Ectodermal cell (in vitro differentiated cells): ENCODE data around the gene FA2H. TPM values are rescaled to one million over a fixed set of nuclear protein-coding genes. Genes with fewer than 3 reads are reported as not detected.
A peak's percentile ranks its signal among the peaks of the same experiment; 100 is the strongest.
"Not testable (repeated sequence)": the region's sequence is repeated elsewhere in the genome, so short reads cannot be mapped to it uniquely, and the experiment has no call there.

Experiments
- H3K27ac ChIP-seq: 2 replicates; pipeline ENCODE4 v1.7.0; 2013; ENCODE audit warnings: mild to moderate bottlenecking, low read depth, low read length; ENCODE audit not compliant: insufficient read depth, poor library complexity, severe bottlenecking
- H3K27me3 ChIP-seq: 2 replicates; pipeline ENCODE4 v1.7.0; 2013; ENCODE audit warnings: mild to moderate bottlenecking, low read length; ENCODE audit not compliant: insufficient read depth, control insufficient read depth, poor library complexity, severe bottlenecking
- H3K36me3 ChIP-seq: one replicate; pipeline ENCODE4 v1.7.0; 2013; ENCODE audit warnings: low read length; ENCODE audit not compliant: control insufficient read depth, insufficient read depth
- H3K4me1 ChIP-seq: one replicate; pipeline ENCODE4 v1.7.0; 2013; ENCODE audit warnings: low read length; ENCODE audit not compliant: control insufficient read depth, insufficient read depth
- H3K4me3 ChIP-seq: 2 replicates; pipeline ENCODE4 v1.7.0; 2013; ENCODE audit warnings: low read depth, low read length, control low read depth; ENCODE audit not compliant: insufficient read depth
- H3K9me3 ChIP-seq: 2 replicates; pipeline ENCODE4 v1.7.0; 2013; ENCODE audit warnings: mild to moderate bottlenecking, low read length, moderate library complexity; ENCODE audit not compliant: control insufficient read depth
- WGBS, 2 experiments: methylation state at CpG; one replicate each; pipeline ENCODE4 v1.1.7; 2013; ENCODE audit warnings: missing lambda C conversion rate in 2 of 2; 5-methylcytosine and 5-hydroxymethylcytosine counted together
- polyA plus RNA-seq, 4 experiments: library from polyadenylated mRNA; stranded (reverse); fragments of 50-300 nt; gene quantifications; one replicate each; pipeline ENCODE4 v1.2.3, GENCODE V29; 2013

Gene FA2H
- 0.80 TPM for polyA plus RNA-seq (2013, experiment 1 of 4)
- polyA plus RNA-seq (2013, experiment 2 of 4) = 0.71 TPM
- polyA plus RNA-seq (2013, experiment 3 of 4) = 0.27 TPM
- polyA plus RNA-seq (2013, experiment 4 of 4) = 0.45 TPM

- Histone ChIP-seq H3K4me1 (peaks cover 6% of the 10 kb centered on the region), H3K27ac (no peak within 1 kb of the TSS), H3K9me3 (no peaks in the 10 kb centered on the region), H3K27me3 (peaks cover 50% of the 10 kb centered on the region), H3K36me3 (no peaks in the 10 kb centered on the region), H3K4me3 (peak within 1 kb of the TSS; percentile 38)
- 1% methylated on average over 94 of the region's 94 CpGs for WGBS, 2 experiments
Observed at GRCh38 chr16:74774223-74775139, at the start of gene FA2H. FA2H (minus strand) TSS chr16:74774820; CDS start chr16:74774755, 65 bp downstream.

DNA sequence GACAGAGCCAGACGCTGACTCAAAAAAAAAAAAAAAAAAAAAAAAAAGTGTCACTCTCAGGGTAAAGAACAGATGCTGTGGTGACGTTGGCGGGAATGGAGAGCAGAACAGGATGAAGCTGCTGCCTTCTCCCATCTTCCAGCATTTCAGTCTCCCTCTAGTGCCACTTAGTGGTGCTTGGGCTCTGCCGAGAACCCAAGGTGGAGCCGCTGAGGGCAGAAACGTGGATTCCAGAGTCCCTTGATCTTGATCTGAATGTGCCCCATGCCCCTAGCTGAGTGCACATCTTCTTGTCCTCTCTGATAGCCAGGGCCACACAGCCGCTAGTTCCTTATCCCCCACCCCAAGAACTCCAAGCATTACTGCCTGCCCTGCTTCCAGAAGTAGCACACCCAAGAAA lies 43.2 kb upstream of the FA2H start:
- WGBS, 2 experiments = 60 to 65% methylated on average over 7 of the region's 7 CpGs
- H3K4me1 ChIP-seq = no peaks in the 10 kb centered on the region
- no peaks in the 10 kb centered on the region for H3K27me3 ChIP-seq
- H3K9me3 ChIP-seq = no peaks in the 10 kb centered on the region
- no peaks in the 10 kb centered on the region for H3K36me3 ChIP-seq
- H3K4me3 ChIP-seq = no peak overlapping the region
- H3K27ac ChIP-seq = no peak overlapping the region

DNA sequence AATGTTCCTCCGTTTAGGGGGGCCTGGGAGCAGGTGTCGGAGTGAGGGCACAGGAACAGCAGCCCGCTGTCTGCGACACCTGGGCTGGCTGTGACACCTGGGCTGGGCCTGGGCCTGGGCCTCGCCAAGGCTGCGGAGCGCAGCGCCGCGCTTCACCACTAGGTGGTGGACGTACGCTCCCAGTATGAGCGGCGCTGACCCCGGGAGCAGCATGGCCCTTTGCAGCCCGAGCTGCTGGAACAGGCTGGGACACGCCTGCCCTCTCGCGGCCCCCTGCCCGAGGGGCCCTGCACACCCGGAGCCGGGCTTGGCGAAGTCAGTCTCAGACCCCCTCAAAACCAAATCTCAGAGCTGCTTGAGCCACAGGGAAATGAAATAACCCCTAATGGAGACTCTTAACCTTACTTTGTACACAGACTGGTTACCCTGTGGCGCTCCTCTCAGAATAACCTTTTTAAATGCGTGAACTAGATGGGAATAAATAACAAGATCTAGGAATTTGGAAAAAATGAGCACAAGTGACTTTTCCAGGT lies 38.6 kb upstream of the FA2H start:
- 12 to 14% methylated on average over 25 of the region's 25 CpGs for WGBS, 2 experiments
- no peak overlapping the region for H3K4me3 ChIP-seq
- no peaks in the 10 kb centered on the region for H3K4me1 ChIP-seq
- H3K9me3 ChIP-seq = no peaks in the 10 kb centered on the region
- H3K27ac ChIP-seq = no peak overlapping the region
- H3K27me3 ChIP-seq = no peaks in the 10 kb centered on the region
- no peaks in the 10 kb centered on the region for H3K36me3 ChIP-seq

- H3K27ac ChIP-seq = no peak overlapping the region
- no peak overlapping the region for H3K4me3 ChIP-seq
- H3K27me3 ChIP-seq = no peaks in the 10 kb centered on the region
- WGBS, 2 experiments = 39 to 46% methylated on average over 2 of the region's 2 CpGs
- no peaks in the 10 kb centered on the region for H3K36me3 ChIP-seq
- no peaks in the 10 kb centered on the region for H3K9me3 ChIP-seq
- H3K4me1 ChIP-seq = no peaks in the 10 kb centered on the region
Observed at GRCh38 chr16:74811911-74812310, 37.3 kb upstream of the FA2H start.

DNA sequence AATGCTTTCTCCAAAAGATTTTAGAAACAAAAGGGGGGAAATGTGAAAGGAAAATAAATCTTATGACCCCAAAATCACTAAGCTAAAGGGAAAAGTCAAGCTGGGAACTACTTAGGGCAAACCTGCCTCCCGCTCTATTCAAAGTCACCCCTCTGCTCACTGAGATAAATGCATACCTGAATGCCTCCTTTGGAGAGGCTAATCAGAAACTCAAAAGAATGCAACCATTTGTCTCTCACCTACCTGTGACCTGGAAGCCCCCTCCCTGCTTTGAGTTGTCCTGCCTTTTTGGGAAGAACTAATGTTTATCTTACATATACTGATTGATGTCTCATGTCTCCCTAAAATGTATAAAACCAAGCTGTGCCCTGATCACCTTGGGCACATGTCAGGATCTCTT lies 36.6 kb upstream of the FA2H start:
- H3K27ac ChIP-seq, H3K4me3 ChIP-seq, H3K9me3 ChIP-seq, H3K36me3 ChIP-seq, H3K27me3 ChIP-seq, H3K4me1 ChIP-seq: not testable (repeated sequence)
- 59 to 74% methylated on average over 1 of the region's 1 CpG for WGBS, 2 experiments

- 91 to 96% methylated on average over 7 of the region's 7 CpGs for WGBS, 2 experiments
- no peak overlapping the region for H3K4me3 ChIP-seq
- no peak overlapping the region for H3K27ac ChIP-seq
- H3K27me3 ChIP-seq = no peaks in the 10 kb centered on the region
- H3K4me1 ChIP-seq = no peaks in the 10 kb centered on the region
- H3K9me3 ChIP-seq = no peaks in the 10 kb centered on the region
- no peaks in the 10 kb centered on the region for H3K36me3 ChIP-seq
Observed at GRCh38 chr16:74807052-74807646, 32.5 kb upstream of the FA2H start.

GRCh38 chr16:74800216-74800871 lies 25.7 kb upstream of the FA2H start:
- Histone ChIP-seq H3K27ac (no peak overlapping the region), H3K4me1 (no peaks in the 10 kb centered on the region), H3K9me3 (no peaks in the 10 kb centered on the region), H3K4me3 (no peak overlapping the region), H3K36me3 (no peaks in the 10 kb centered on the region), H3K27me3 (no peaks in the 10 kb centered on the region)
- 100% methylated on average over 1 of the region's 2 CpGs; no CpG with 5 or more reads in 1 of the 2 experiments for WGBS, 2 experiments

- Histone ChIP-seq H3K9me3 (no peaks in the 10 kb centered on the region), H3K27ac (no peak overlapping the region), H3K4me1 (no peaks in the 10 kb centered on the region), H3K4me3 (no peak overlapping the region), H3K36me3 (no peaks in the 10 kb centered on the region), H3K27me3 (no peaks in the 10 kb centered on the region)
- 58 to 59% methylated on average over 1 of the region's 1 CpG for WGBS, 2 experiments
Observed at GRCh38 chr16:74797414-74797813, 22.8 kb upstream of the FA2H start.

DNA sequence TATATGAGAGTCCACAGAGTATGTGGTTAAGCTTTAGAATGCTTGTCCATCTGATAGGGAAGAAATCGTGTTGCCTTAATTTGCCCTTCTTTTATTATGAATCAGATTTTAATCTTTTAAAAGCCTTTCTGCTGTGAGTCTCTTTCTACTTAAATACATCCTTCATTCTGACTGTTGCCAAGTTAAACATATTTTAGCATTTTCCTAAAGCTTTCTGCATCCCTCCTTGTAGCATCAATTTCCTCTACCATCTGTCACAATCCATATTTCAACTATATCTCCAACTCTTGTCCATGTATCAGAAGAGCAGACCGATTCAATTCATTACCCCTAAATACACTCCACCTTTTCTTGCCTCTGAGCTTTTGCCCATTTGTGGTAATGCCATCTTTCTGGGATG lies 20.5 kb upstream of the FA2H start:
- Histone ChIP-seq H3K27ac (no peak overlapping the region), H3K9me3 (no peaks in the 10 kb centered on the region), H3K36me3 (no peaks in the 10 kb centered on the region), H3K4me1 (no peaks in the 10 kb centered on the region), H3K27me3 (no peaks in the 10 kb centered on the region), H3K4me3 (no peak overlapping the region)
- WGBS, 2 experiments = 98 to 100% methylated on average over 2 of the region's 2 CpGs

- WGBS, 2 experiments = no CpG with 5 or more reads among the region's 2 CpGs
- Histone ChIP-seq H3K27ac (no peak overlapping the region), H3K36me3 (no peaks in the 10 kb centered on the region), H3K27me3 (no peaks in the 10 kb centered on the region), H3K9me3 (no peaks in the 10 kb centered on the region), H3K4me3 (no peak overlapping the region), H3K4me1 (no peaks in the 10 kb centered on the region)
Observed at GRCh38 chr16:74794668-74795067, 20.0 kb upstream of the FA2H start.
